NCI-H146 treated with DMSO at 0.1 percent for 48 hours (cell line): ENCODE results near the gene RSL24D1.
A peak's percentile ranks its signal among the peaks of the same experiment; 100 is the strongest.

Experiments
- DNase-seq: peaks from one replicate; lab custom pipeline; 2025; ENCODE audit not compliant: unreplicated experiment; lab: John Stamatoyannopoulos, UW

The RSL24D1 gene

DNA sequence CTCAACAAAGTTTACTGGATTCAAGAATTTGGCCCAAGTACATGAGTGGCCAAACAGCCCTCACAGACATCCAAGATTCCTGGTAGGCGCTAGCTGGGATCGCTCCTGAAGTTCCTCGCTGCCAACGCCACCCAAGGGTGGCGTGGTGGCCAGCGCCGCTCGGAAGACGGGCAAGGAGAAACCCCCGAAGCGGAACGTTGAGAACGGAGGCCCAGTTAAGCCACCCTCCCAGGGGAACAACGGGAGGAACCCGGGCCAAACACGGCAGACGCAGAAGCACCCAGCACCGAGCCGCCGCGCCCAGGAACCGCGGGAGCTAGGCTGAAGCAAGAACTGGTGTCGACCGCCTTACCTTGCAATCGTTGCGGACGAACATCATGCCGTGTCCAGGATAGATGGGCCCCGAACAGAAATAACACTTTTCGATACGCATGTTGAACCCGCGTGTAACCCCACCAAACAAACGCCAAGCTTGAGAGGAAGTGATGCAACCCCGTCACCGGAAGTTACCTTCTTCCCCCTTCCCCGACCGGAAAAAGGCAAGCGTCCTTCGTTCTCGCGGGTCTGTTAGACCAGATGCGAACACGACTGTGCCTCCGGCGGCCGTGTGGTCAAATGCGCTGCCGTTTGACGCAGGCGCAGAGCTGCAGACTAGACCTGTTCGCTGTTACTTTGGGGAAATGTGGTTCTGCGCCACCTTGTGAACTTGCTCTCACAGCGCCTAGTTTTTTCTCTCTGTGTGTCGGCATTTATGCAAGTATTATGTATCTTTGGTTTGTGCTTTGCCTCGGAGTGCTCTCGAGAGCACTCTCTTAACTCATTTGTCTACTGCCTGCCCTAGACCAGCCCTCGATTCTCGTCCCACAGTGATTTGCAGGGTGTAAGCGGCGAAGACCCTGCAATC, at the start of gene RSL24D1:
Gene RSL24D1, minus strand, starts transcription at position 484 of the 904 bp plus-strand sequence. Its CDS starts 51 bp downstream, at position 433.
- DNase-seq: peak; percentile 79

DNA sequence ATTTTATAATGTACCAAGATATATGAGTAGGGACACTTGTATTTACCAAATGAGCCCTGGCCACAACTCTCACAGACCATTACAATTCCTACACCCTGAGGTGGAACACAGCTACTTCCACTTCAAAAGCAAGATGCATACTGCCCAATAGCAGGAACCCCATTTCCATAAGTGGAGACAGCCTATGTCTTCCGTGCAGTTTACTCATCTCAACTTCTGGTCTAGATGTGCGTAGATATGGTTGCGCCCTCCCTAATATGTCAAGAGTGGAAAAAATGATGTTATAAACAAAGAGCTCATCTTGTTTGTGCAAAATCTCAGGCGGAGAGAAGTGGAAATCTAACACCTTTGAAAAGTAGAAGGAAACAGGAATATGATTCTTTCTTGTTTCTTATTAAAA, 48.3 kb upstream of the RSL24D1 start:
- no peak for DNase-seq

GRCh38 chr15:55241891-55242290, 45.1 kb upstream of the RSL24D1 start:
- DNase-seq: no peak

GRCh38 chr15:55241186-55241585, 44.4 kb upstream of the RSL24D1 start:
- DNase-seq: no peak

- DNase-seq: no peak
Observed at GRCh38 chr15:55240125-55240760, 43.5 kb upstream of the RSL24D1 start.

DNA sequence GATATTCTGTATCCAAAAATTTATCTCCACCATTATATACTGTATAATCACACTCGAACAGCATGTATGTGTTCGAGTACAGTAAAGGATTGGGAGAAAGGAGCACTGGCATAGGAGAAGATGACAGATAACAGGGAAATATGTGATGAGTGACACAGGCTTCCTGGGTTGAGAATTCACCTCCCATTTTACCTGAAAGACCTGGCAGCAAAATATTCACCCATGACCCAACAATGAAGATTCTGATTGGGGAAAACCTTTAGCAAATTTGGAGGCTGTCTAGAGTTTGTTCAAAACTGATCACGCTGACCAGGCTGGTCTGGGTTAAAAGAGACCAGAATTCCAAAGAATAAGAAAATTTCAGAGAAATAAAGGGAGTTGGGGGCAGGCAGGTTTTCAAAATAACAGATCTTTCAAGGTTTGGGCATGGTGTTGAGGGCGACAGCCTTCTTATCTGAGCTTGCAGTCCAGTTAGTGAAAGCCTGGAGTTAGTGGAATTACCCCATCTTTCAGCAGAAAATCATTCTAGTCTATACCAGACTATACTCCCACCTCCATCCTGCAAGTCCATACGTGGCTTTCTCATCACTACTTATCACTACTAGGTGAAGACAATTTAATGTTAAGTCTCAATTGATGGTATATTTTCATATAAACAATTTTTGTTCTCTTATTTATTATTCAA, 42.8 kb upstream of the RSL24D1 start:
- no peak for DNase-seq

DNA sequence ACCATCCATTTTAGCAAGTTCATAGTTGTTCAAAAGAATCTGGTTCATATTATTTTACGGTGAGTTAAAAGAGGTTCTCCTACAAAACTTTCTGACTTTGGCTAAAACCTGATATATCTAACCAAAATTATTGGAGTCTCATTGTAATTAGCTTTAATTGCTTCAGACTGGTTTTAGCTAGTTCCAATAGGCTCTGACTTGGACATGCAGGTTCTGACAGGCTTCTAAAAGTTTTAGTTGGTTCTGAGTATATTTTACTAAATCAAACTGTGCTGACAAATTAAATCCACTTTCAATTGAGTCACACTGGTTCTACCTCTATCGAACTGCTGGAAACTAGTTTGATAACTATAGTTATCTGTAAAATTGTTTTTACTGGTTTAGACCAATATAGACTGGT, 42.1 kb upstream of the RSL24D1 start:
- DNase-seq: no peak

DNA sequence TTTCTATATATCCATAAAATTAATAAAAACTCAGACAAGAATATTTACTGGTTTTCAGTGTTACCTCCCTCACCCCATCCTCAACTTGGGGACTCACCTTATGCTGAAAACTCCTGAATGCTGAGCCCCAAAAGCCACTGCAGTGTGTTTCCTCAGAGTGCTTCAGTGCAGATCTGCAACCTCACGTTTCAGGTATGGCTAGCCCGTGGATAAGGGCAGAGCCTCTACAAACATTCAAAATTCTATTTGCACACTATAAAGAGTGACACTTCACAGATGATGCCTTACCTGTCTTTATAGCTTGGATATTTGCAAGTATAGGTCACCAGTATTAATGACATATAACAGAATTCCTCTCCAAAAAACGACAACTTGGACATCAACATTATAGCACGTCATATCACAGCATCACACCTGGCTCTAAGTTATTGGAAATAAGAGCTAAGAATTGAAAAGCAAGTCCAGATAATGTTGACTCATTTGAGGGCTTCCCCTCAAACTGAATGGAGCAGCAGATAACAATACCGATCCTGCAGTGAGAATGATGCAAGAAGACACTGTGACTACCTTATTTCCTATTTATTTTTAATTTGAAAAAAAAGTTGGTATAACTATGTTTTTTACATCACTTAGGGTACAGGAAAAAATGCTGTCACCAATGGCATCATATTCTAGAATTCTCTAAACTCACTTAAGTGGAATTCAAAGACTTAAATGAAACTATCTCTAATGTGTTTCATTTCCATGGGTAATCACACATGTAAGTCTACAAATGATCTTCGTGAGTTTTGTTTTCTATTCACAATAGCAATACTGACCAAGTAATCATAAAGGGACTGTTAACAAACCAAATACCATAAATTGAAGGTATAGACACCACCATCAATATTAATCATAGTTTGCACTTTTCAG, 40.7 kb upstream of the RSL24D1 start:
- DNase-seq: no peak

GRCh38 chr15:55235546-55236036, 38.9 kb upstream of the RSL24D1 start:
- DNase-seq: no peak

GRCh38 chr15:55234800-55235104, 38.0 kb upstream of the RSL24D1 start:
- DNase-seq: no peak

DNA sequence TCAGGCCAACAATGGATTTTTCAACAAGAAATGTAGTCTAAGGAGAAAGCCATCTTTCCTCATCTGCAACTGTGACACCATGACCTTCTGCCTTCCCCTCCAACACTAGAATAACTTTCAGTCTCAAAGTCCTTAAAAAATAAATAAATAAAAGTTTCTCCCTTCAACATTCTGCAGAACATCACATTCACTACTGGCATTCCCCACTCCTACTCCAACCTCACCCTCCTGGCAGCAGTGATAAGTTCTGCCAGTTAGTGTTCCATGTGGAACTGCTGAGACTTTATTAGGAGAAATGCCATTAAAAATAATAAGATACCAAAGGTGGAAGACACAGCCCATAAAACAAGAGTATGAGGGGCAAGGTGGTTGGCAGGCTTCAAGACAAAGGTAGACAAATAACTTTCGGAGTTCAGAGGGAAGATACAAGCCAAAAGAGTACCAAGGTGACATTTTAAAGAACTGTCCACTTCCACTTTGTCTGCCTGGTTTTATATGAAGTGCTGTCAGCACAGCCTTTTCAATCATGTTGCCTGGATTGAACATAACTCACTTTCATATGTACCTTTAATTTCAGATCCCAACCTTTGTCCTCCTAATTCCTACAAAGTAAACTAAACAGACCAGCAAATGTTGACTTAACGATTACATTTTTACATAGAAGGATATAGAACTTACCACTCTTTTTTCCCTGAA, 37.5 kb upstream of the RSL24D1 start:
- DNase-seq: no peak

- no peak for DNase-seq
Observed at GRCh38 chr15:55231455-55231854, 34.7 kb upstream of the RSL24D1 start.

GRCh38 chr15:55230953-55231352, 34.2 kb upstream of the RSL24D1 start:
- no peak for DNase-seq

GRCh38 chr15:55230051-55230670, 33.4 kb upstream of the RSL24D1 start:
- DNase-seq: no peak

DNA sequence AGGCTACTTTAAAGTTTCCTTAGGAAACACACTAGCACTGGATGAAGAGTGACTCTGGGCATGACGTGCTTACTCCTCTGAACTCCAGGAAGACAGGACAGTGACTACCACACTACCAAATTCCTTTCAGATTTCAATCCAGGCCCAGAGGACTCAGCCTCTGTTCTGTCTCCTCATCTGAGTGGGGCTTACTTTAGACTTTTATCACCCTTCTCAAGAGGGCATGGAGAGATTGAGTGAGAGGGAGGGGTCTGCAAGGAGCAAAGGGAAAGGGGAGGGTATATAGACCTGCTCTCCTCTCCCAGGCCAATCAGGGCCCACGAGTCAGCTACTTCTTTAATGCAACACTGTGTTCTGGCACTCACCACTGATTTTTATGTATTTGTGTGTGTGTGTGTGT, 29.4 kb upstream of the RSL24D1 start:
- no peak for DNase-seq

DNA sequence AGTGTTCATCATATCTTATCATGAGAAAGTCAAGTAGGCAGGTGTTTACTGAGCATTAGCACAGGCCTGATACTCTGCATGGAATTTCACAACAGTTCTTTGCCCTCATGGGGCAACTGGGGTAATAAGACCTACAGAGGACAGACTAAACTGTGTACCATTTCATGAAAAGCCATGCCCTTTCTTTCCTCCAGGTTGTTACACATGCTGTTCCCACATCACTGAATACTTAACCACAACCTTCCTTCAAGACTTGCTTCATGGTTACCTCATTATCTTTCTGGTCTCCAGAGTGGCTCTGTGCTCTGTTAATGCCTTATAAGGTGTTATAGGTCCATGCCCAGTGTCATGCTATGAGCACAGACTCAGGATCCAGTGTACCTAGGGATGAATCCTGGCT, 28.2 kb upstream of the RSL24D1 start:
- no peak for DNase-seq

DNA sequence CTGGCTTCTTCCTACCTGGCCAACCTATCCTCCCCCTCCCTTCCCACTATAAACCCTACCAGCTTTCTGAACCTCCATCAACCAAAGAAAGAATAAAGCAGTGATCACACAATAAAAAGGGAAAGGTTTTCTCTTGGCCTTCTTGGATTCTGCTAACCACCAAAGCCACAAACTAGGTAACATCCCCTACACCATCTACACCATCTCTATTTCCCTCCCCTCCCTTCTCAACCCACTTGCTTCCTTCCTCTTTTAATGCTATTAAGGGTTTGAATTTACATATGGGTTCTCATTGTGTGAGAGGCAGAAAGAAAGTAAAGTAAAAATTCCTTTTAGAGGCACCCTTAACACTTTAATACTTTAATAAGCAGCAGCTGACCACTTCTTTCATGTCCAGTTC, 25.8 kb upstream of the RSL24D1 start:
- no peak for DNase-seq

GRCh38 chr15:55221090-55222011, 24.6 kb upstream of the RSL24D1 start:
- DNase-seq: no peak

- no peak for DNase-seq
Observed at GRCh38 chr15:55220606-55221005, 23.9 kb upstream of the RSL24D1 start.
